RWPE1 (cell line): ENCODE measurements around the gene TCF3.

ENCODE experiments used
- CTCF ChIA-PET: fragments of 350-600 bp; sonication (Branson Sonifier 250); formaldehyde crosslinking; extraction: SDS; loops from one replicate; lab custom pipeline; 2021; lab: Yijun Ruan, JAX
- POLR2A ChIA-PET: fragments of 400-600 bp; formaldehyde crosslinking; extraction: SDS; loops from one replicate; lab custom pipeline; 2020; ENCODE audit warnings: antibody characterized with exemption; ENCODE audit not compliant: low non-redundant PET; lab: Yijun Ruan, JAX
- DNase-seq: peaks from one replicate; pipeline ENCODE4 v3.0.0; 2012; ENCODE audit warnings: low spot score
- H3K27ac ChIP-seq: fragments of 450-650 bp; 2 replicates; pipeline ENCODE4 v1.5.1; 2017
- CTCF ChIP-seq: fragments of 450-650 bp; conservative IDR thresholded peaks from 2 replicates; pipeline ENCODE4 v1.5.1; 2017; ENCODE audit warnings: low read depth, mild to moderate bottlenecking

The TCF3 gene

GRCh38 chr19:1602091-1602707, 50.2 kb downstream of the TCF3 start:
- no peak for TF ChIP-seq CTCF
- DNase-seq: no peak
- H3K27ac ChIP-seq: peak overlapping the region; percentile 94
- ChIA-PET CTCF (interaction anchor here (0.7 kb wide), 2 partner anchors 89 to 296 kb away, joined by 3 read pairs; no protein-coding TSS in a partner anchor), POLR2A (interaction anchor here (0.6 kb wide), 1 partner anchor 237 kb away, joined by 7 read pairs; no protein-coding TSS in a partner anchor)

GRCh38 chr19:1601613-1602064, 50.8 kb downstream of the TCF3 start:
- no peak for DNase-seq
- POLR2A ChIA-PET: interaction anchor here (0.6 kb wide), 1 partner anchor 238 kb away, joined by 7 read pairs; no protein-coding TSS in a partner anchor
- no peak; the same call in 1 of the 2 replicates for TF ChIP-seq CTCF
- CTCF ChIA-PET: interaction anchor here (0.7 kb wide), 2 partner anchors 90 to 296 kb away, joined by 3 read pairs; no protein-coding TSS in a partner anchor
- peak overlapping the region; percentile 94; the same call in 1 of the 2 replicates for H3K27ac ChIP-seq

GRCh38 chr19:1599460-1599846, 53.0 kb downstream of the TCF3 start:
- POLR2A ChIA-PET: no interaction called here
- no peak for DNase-seq
- peak overlapping the region; percentile 94; the same call in 1 of the 2 replicates for H3K27ac ChIP-seq
- no peak for TF ChIP-seq CTCF
- CTCF ChIA-PET: interaction anchor here (0.6 kb wide), 1 partner anchor 183 kb away, joined by 3 read pairs; no protein-coding TSS in a partner anchor

GRCh38 chr19:1598777-1599459, 53.5 kb downstream of the TCF3 start:
- no peak for DNase-seq
- TF ChIP-seq CTCF: no peak
- ChIA-PET CTCF (interaction anchor here (0.6 to 0.7 kb wide), 2 partner anchors 183 to 383 kb away, joined by 3 to 5 read pairs; no protein-coding TSS in a partner anchor), POLR2A (interaction anchor here (0.6 kb wide), 1 partner anchor 10 kb away, joined by 4 read pairs; no protein-coding TSS in a partner anchor)
- H3K27ac ChIP-seq: peak overlapping the region; percentile 94; the same call in 1 of the 2 replicates

- ChIA-PET POLR2A (no interaction called here), CTCF (interaction anchor here (0.6 kb wide), 1 partner anchor 42 kb away, joined by 3 read pairs; no protein-coding TSS in a partner anchor)
- H3K27ac ChIP-seq: peak overlapping the region; percentile 99
- TF ChIP-seq CTCF: no peak
- no peak for DNase-seq
Observed at GRCh38 chr19:1593501-1593772, 59.0 kb downstream of the TCF3 start.

- POLR2A ChIA-PET: no interaction called here
- peak within 1 kb of the TSS; percentile 99 for H3K27ac ChIP-seq
- CTCF ChIA-PET: interaction anchor here (0.6 kb wide), 3 partner anchors 42 to 189 kb away, joined by 3 read pairs; no protein-coding TSS in a partner anchor
- TF ChIP-seq CTCF: no peak
- peak; percentile 95 for DNase-seq
Observed at GRCh38 chr19:1592755-1593500, 59.5 kb downstream of the TCF3 start, which contains the start of gene MBD3. Gene MBD3 (minus strand): TSS chr19:1592865. CDS start chr19:1592631, 234 bp downstream.
